Testis (tissue), 3 donors: ENCODE results near the gene PDE4B. TPM values are rescaled to one million over a fixed set of nuclear protein-coding genes. Genes with fewer than 3 reads are reported as not detected.

Experiments used
- DNase-seq: peaks from one replicate; pipeline ENCODE4 v3.0.0-alpha.2; 2019
- H3K27ac ChIP-seq, 2 donors: fragments of 200-600 bp; sonication (generic); one replicate each; pipeline ENCODE4 v1.5.1; 2019
- H3K27me3 ChIP-seq: fragments of 200-600 bp; sonication (generic); one replicate; pipeline ENCODE4 v1.5.1; 2019
- H3K36me3 ChIP-seq: fragments of 200-600 bp; sonication (generic); one replicate; pipeline ENCODE4 v1.5.1; 2017; ENCODE audit warnings: low read depth; ENCODE audit errors: missing control alignments
- H3K4me1 ChIP-seq: fragments of 200-600 bp; sonication (generic); one replicate; pipeline ENCODE4 v1.5.1; 2019
- H3K4me3 ChIP-seq, 2 donors: fragments of 200-600 bp; sonication (generic); one replicate each; pipeline ENCODE4 v1.5.1; 2017 to 2019
- H3K9me3 ChIP-seq: fragments of 200-600 bp; sonication (generic); one replicate; pipeline ENCODE4 v1.5.1; 2017
- POLR2A ChIP-seq: fragments of 450-650 bp; IDR thresholded peaks from one replicate; pipeline ENCODE4 v1.6.1; 2017; ENCODE audit warnings: antibody characterized with exemption, mild to moderate bottlenecking, moderate library complexity
- WGBS, 2 donors: methylation state at CpG; one replicate each; pipeline ENCODE4 v1.1.5; 2018; 5-methylcytosine and 5-hydroxymethylcytosine counted together
- intact Hi-C: fragments of 100-400 bp; cut with DNase I; formaldehyde crosslinking; loops from one replicate; pipeline ENCODE4 v1.15.1; 2023; ENCODE audit warnings: low total_unique reads
- polyA plus RNA-seq: library from polyadenylated mRNA; stranded (reverse); fragments of 350-450 nt; fragmentation: Illumina TruSeq; extraction: RNeasy Lipid Tissue Mini Kit (QIAGEN cat#74804); gene quantifications from one replicate; pipeline ENCODE4 v1.2.3, GENCODE V29; 2014; ENCODE audit warnings: low read depth, low replicate concordance; ENCODE audit not compliant: insufficient read depth
- total RNA-seq, 2 donors: library from RNA; depleted of rRNA; stranded (reverse); fragments of >200 nt; gene quantifications; one replicate each; pipeline ENCODE4 v1.2.3, GENCODE V29; 2016
- TF ChIP-seq, protein P1 (sequence below), 3 experiments: fragments of 450-650 bp in 2 of 3; fragments of 200-600 bp in 1 of 3; sonication (generic) in 1 of 3; IDR thresholded peaks; one replicate each; pipeline ENCODE4 v1.5.1; 2016 to 2019; ENCODE audit warnings: antibody characterized with exemption in 3 of 3, mild to moderate bottlenecking in 2 of 3, moderate library complexity in 1 of 3

PDE4B gene
- total and polyA plus RNA-seq, 3 donors from 2014 or later = 11.5 to 16.1 (median 12.4) TPM

DNA sequence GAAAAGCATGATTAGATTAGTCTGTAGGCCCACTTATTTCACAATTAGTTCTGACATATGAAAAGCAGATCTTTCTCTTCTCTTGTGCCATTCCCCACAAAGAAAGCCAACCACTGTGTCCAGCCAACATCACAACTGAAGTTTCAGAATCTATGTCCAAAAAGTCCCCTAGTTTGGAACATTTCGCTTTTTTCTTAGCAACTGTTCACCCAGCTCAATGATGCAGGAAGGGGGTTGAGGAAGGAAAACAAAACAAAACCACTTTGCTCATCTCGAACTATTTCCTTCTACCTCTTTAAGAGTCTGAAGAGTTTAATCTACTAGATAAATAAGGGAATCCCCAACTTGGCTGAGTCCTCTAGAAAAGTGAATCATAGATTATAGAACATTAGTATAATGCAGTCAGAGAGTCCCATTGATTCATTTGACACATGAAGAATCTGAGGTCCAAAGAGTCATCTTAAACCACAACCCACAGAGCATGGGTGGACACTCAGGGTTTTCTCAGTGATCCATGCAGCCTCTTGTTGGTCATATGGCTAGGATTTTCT, 581.9 kb downstream of the PDE4B start:
- no peak for DNase-seq
- no peaks in the 10 kb centered on the region for H3K9me3 ChIP-seq
- H3K27ac ChIP-seq = peak overlapping the region in 1 of 2 donors; percentile 48
- H3K36me3 ChIP-seq = no peaks in the 10 kb centered on the region
- H3K4me1 ChIP-seq = peaks cover 10% of the 10 kb centered on the region
- H3K4me3 ChIP-seq = no peak overlapping the region
- 38 to 54% methylated on average over 2 of the region's 2 CpGs for WGBS, 2 donors
- TF ChIP-seq, protein P1, sequence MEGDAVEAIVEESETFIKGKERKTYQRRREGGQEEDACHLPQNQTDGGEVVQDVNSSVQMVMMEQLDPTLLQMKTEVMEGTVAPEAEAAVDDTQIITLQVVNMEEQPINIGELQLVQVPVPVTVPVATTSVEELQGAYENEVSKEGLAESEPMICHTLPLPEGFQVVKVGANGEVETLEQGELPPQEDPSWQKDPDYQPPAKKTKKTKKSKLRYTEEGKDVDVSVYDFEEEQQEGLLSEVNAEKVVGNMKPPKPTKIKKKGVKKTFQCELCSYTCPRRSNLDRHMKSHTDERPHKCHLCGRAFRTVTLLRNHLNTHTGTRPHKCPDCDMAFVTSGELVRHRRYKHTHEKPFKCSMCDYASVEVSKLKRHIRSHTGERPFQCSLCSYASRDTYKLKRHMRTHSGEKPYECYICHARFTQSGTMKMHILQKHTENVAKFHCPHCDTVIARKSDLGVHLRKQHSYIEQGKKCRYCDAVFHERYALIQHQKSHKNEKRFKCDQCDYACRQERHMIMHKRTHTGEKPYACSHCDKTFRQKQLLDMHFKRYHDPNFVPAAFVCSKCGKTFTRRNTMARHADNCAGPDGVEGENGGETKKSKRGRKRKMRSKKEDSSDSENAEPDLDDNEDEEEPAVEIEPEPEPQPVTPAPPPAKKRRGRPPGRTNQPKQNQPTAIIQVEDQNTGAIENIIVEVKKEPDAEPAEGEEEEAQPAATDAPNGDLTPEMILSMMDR (IDR thresholded peaks at IDR 0.05) = no peak
- TF ChIP-seq POLR2A = no peak
- H3K27me3 ChIP-seq = no peaks in the 10 kb centered on the region
- intact Hi-C loops = no loop called here

DNA sequence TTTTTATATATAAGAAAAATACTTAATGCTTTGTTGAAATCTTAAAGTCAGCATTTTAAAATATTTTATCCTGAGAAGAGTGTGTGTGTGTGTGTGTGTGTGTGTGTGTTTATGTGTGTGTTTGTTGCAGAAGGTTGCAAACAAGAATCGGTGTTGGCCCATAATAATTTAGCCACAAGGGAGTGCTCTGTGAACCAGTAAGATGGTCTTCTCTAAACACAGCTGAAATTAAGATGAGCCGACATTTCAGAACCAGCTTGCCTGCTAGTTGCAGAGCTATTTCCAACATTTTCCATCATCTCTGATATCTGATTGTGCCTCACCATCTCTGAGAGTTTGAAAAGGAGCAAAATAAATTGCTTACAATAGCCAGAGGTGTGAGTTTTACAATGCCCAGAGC, 582.4 kb downstream of the PDE4B start:
- Histone ChIP-seq H3K27me3 (no peaks in the 10 kb centered on the region), H3K9me3 (no peaks in the 10 kb centered on the region), H3K27ac (no peak overlapping the region), H3K4me1 (peaks cover 10% of the 10 kb centered on the region), H3K4me3 (no peak overlapping the region), H3K36me3 (no peaks in the 10 kb centered on the region)
- WGBS, 2 donors = 63 to 66% methylated on average over 2 of the region's 2 CpGs
- no peak for TF ChIP-seq POLR2A
- TF ChIP-seq, protein P1 (IDR thresholded peaks at IDR 0.05) = no peak
- DNase-seq = no peak
- intact Hi-C loops = no loop called here

DNA sequence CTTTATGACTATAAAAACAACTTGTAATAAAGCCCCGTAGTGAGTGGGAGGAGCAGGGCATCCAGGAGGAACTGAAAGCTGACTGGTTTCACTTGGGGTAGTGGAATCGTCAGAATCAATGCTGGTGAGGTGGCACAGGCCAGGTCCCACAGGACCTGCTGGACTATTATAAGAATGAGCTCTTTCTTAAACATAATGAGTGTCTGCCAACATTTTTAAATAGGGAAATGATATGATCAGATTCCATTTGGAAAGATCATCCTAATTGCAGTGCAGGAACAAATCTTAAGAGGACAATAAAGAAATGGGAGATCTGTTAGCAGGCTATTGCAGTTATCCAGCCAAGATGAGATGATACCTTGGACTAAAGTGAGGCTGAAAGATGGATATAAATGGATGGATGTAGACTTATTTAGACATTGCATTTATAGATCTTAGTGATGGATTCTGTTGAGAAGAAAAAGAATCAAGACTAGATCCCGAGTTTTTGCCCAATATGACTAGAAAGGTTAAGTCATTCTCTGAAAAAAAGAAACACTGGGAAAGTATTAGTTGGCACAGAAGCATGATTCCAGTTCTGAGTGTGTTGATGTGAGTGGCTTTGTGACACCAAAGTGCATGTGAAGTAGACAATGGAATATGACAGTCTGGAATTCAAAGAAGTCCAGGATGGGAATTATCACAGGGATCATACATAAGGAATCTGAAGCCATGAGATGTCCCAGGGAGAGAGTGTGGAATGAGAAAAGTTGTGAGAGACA, 587.9 kb downstream of the PDE4B start:
- no peak for DNase-seq
- Histone ChIP-seq H3K4me3 (no peak overlapping the region), H3K9me3 (no peaks in the 10 kb centered on the region), H3K27ac (no peak overlapping the region), H3K36me3 (no peaks in the 10 kb centered on the region), H3K27me3 (no peaks in the 10 kb centered on the region), H3K4me1 (no peaks in the 10 kb centered on the region)
- TF ChIP-seq, protein P1 (IDR thresholded peaks at IDR 0.05) = no peak
- no peak for TF ChIP-seq POLR2A
- WGBS, 2 donors = 65 to 70% methylated on average over 3 of the region's 3 CpGs
- intact Hi-C loops = no loop called here

GRCh38 chr1:66381621-66382275, 589.1 kb downstream of the PDE4B start:
- WGBS, 2 donors = 94 to 95% methylated on average over 8 to 9 of the region's 9 CpGs
- Histone ChIP-seq H3K36me3 (no peaks in the 10 kb centered on the region), H3K27me3 (no peaks in the 10 kb centered on the region), H3K9me3 (no peaks in the 10 kb centered on the region), H3K27ac (no peak overlapping the region), H3K4me1 (no peaks in the 10 kb centered on the region), H3K4me3 (no peak overlapping the region)
- intact Hi-C loops = no loop called here
- no peak for DNase-seq
- no peak for TF ChIP-seq POLR2A
- TF ChIP-seq, protein P1 (IDR thresholded peaks at IDR 0.05) = no peak
